Muscle of leg (tissue), 11 donors: ENCODE data around the gene MGST1. TPM values are rescaled to one million over a fixed set of nuclear protein-coding genes. Genes with fewer than 3 reads are reported as not detected.
A peak's percentile ranks its signal among the peaks of the same experiment; 100 is the strongest.

Experiments used
- DNase-seq: peaks from one replicate; pipeline ENCODE4 v3.0.0; 2013
- H3K27ac ChIP-seq: one replicate; pipeline ENCODE4 v1.5.1; 2013; ENCODE audit warnings: mild to moderate bottlenecking, low read length, control low read depth
- H3K27me3 ChIP-seq: one replicate; pipeline ENCODE4 v1.6.1; 2013; ENCODE audit warnings: low read length; ENCODE audit not compliant: control insufficient read depth, insufficient read depth
- H3K36me3 ChIP-seq: one replicate; pipeline ENCODE4 v1.6.1; 2013; ENCODE audit warnings: low read length; ENCODE audit not compliant: control insufficient read depth, insufficient read depth
- H3K4me1 ChIP-seq: one replicate; pipeline ENCODE4 v1.6.1; 2013; ENCODE audit warnings: low read length; ENCODE audit not compliant: control insufficient read depth, insufficient read depth
- H3K4me3 ChIP-seq: one replicate; pipeline ENCODE4 v1.5.1; 2013; ENCODE audit warnings: low read length, control low read depth
- H3K9me3 ChIP-seq: replicated peaks from 2 replicates; pipeline ENCODE4 v1.6.1; 2013; ENCODE audit warnings: low read depth, low read length; ENCODE audit not compliant: control insufficient read depth
- WGBS: methylation state at CpG from one replicate; pipeline ENCODE4 v1.1.5; 2013; ENCODE audit warnings: missing lambda C conversion rate; ENCODE audit not compliant: insufficient coverage; 5-methylcytosine and 5-hydroxymethylcytosine counted together
- polyA plus RNA-seq, 8 donors: library from polyadenylated mRNA; unstranded; fragments of 120-200 nt; gene quantifications; one replicate each; pipeline versions ENCODE4 v1.2.1 to v1.2.3, GENCODE V29; 2013; ENCODE audit warnings: inconsistent platforms in 1 of 8, low replicate concordance in 1 of 8; ENCODE audit not compliant: insufficient read length in 8 of 8, insufficient read depth in 1 of 8
- total RNA-seq: library from RNA; stranded (reverse); fragments of 120-200 nt; gene quantifications from one replicate; pipeline ENCODE4 v1.2.4, GENCODE V29; 2013

MGST1 gene
- total and polyA plus RNA-seq, 9 donors = 4.1 to 19.9 (median 13.7) TPM

DNA sequence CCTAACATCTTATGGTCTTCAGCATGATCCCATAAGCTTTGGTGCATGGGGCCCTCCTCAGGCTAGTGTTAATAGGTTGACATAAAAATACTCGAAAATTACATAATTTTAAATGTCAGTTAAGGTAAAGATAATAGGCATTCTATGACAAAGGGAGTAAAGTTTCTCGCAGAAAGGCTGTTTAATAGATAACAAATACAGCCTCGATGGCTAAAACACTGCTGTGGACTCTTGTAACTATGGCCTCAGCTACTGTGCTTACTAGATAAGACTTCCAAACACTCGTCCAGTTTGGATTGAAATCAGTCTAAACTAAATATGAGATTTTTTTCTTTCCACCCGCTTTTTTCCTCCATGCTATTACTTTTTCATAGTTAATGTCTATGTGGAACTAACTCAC, 23.2 kb upstream of the MGST1 start:
- WGBS = 80% methylated on average over 1 of the region's 5 CpGs
- peak; percentile 30 for DNase-seq
- Histone ChIP-seq H3K9me3 (no peaks in the 10 kb centered on the region), H3K4me3 (no peak overlapping the region), H3K4me1 (no peaks in the 10 kb centered on the region), H3K36me3 (no peaks in the 10 kb centered on the region), H3K27ac (no peak overlapping the region), H3K27me3 (no peaks in the 10 kb centered on the region)

DNA sequence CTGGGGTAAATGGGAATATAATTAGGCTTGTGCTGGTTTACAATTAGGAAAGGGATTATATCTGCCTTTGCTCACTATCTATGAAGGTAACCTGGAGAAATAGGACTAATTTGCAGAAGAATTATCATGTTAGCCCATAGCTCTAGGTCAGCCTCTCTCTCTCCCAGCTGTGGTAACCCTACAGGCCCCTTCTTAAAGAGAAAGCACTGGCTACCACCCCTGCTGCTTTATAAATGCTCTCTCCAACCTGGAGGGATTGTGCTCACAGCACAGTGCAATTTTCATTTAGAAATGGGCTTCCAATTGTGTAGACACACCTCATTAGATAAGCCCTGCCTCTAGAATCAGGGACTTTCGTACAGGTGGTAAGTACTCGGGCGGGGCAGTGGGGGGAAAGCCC, 22.7 kb upstream of the MGST1 start:
- H3K4me1 ChIP-seq = no peaks in the 10 kb centered on the region
- H3K4me3 ChIP-seq = no peak overlapping the region
- WGBS = no CpG with 5 or more reads among the region's 3 CpGs
- no peak overlapping the region for H3K27ac ChIP-seq
- H3K36me3 ChIP-seq = no peaks in the 10 kb centered on the region
- no peaks in the 10 kb centered on the region for H3K9me3 ChIP-seq
- H3K27me3 ChIP-seq = no peaks in the 10 kb centered on the region
- DNase-seq = no peak

DNA sequence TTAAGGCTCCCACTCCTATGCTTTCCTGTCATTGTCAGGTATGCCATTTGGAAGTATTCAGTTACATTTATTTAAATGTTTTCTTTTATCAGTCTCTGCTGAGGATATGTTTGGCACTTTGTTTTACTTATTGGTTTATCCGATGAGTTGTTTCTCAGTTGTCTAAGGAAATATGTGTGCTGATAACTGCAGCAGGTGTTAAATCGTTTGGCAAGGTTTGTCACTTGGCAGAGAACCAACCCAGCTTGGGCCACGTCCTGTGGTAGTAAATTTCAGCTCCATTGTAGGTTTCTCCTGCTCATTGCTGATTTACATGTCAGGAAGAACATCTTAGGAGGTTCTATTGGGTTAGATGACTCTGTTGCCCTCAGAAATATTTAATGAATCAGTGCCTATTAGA, 22.0 kb upstream of the MGST1 start:
- WGBS = 15% methylated on average over 2 of the region's 3 CpGs
- Histone ChIP-seq H3K36me3 (no peaks in the 10 kb centered on the region), H3K4me3 (no peak overlapping the region), H3K4me1 (no peaks in the 10 kb centered on the region), H3K27me3 (no peaks in the 10 kb centered on the region), H3K27ac (no peak overlapping the region), H3K9me3 (no peaks in the 10 kb centered on the region)
- peak; percentile 7 for DNase-seq

DNA sequence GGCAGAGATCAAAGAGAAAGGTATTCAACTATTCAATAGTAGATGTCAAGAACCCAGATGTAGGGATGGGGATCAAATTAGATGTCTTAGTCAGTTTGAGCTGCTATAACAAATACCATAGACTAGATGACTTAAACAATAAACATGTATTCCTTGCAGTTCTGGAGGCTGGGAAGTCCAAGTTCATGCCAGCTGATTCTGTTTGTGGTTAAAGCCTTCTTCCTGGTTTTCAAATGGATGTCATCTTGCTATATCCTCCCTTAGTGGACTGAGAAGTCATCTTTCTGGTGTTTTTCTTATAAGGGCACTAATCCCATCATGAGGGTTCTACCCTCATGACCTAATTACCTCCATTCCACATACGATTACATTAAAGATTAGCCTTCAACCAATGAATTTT, 19.5 kb upstream of the MGST1 start:
- Histone ChIP-seq H3K27me3 (no peaks in the 10 kb centered on the region), H3K4me1 (no peaks in the 10 kb centered on the region), H3K36me3 (no peaks in the 10 kb centered on the region), H3K27ac (no peak overlapping the region), H3K9me3 (no peaks in the 10 kb centered on the region), H3K4me3 (no peak overlapping the region)
- WGBS = 80% methylated on average over 1 of the region's 1 CpG
- no peak for DNase-seq

DNA sequence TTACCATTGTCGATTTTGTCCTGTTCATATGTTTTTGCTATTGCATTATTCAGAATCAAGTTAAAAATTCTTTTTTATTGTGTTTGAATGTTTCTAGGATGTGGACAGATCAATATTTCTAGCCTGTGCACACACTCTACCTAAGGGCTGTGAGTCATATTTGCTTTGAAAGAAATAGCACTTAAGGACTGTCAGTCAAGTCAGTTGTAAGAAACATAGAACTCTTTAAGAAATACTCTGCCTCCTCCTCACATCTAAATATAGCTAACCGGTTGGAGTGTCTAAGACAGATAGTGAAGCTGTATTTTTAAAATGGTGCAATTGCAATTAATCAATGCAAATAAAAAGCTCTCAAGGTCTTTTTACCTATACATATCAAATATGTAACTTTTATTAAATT, 17.9 kb upstream of the MGST1 start:
- H3K27me3 ChIP-seq = no peaks in the 10 kb centered on the region
- no peaks in the 10 kb centered on the region for H3K9me3 ChIP-seq
- DNase-seq = no peak
- H3K4me1 ChIP-seq = no peaks in the 10 kb centered on the region
- no peak overlapping the region for H3K27ac ChIP-seq
- no CpG with 5 or more reads among the region's 2 CpGs for WGBS
- H3K4me3 ChIP-seq = no peak overlapping the region
- no peaks in the 10 kb centered on the region for H3K36me3 ChIP-seq

DNA sequence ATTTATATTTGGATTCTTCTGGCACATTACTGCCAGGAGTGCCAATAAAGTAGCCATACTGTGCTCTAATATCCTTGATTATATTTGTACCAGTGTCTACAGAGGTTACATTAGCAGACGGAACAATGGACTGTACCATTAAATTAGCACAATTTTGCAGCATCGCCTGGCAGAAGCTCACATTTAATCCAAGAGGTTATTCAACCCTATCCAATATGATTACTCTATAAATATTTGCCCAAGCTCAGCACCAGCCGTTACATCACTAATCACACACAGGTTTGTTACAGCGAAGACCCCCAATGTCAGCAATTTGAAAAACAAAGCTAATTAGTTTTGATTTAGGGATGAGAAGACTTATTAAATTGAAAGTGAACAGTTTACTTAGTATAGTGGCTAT, 16.9 kb upstream of the MGST1 start:
- WGBS = 100% methylated on average over 2 of the region's 4 CpGs
- Histone ChIP-seq H3K4me3 (no peak overlapping the region), H3K27ac (no peak overlapping the region), H3K9me3 (no peaks in the 10 kb centered on the region), H3K36me3 (no peaks in the 10 kb centered on the region), H3K27me3 (no peaks in the 10 kb centered on the region), H3K4me1 (no peaks in the 10 kb centered on the region)
- no peak for DNase-seq

DNA sequence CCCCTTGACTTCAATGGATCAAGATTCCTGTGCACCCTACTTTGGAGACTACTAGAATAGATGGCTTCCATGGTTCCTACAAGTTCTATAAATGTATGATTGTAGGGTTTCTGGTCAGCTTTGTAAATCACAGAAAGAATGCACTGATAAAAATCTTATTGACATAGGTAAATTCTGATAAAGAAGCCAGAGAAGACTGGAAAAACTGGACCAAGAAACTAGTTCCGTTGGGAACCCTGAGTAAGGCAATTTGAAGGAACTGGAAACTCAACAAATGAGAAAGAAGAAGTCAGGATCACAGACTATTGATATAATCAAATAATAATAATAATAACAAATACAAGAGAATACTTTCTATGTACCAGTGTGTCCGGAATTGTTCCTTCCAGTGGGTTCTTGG, 15.4 kb upstream of the MGST1 start:
- DNase-seq = no peak
- Histone ChIP-seq H3K9me3 (no peaks in the 10 kb centered on the region), H3K4me1 (no peaks in the 10 kb centered on the region), H3K4me3 (no peak overlapping the region), H3K27me3 (no peaks in the 10 kb centered on the region), H3K27ac (no peak overlapping the region), H3K36me3 (no peaks in the 10 kb centered on the region)
- 100% methylated on average over 1 of the region's 2 CpGs for WGBS

DNA sequence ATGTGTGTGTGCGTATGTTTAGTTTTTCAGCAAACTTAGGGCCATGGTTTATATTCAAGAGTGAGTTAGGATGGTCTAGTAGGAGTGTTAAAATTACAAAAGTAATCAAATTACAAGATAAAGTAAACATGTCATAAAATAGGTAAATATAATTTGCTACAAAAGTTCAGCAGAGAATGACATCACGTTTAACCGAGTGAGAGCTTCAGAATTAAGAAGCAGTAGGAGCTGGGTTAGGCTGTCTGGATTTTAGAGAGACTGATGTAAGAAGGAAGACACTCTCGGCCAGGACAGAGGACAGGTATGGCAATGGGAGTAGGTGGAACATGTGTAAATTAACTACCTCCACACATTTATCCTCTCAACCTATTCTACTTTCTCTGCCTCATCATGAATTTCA, 11.6 kb upstream of the MGST1 start:
- no peaks in the 10 kb centered on the region for H3K27me3 ChIP-seq
- no peaks in the 10 kb centered on the region for H3K4me1 ChIP-seq
- H3K9me3 ChIP-seq = no peaks in the 10 kb centered on the region
- no peaks in the 10 kb centered on the region for H3K36me3 ChIP-seq
- WGBS = no CpG with 5 or more reads among the region's 4 CpGs
- H3K27ac ChIP-seq = no peak overlapping the region
- H3K4me3 ChIP-seq = no peak overlapping the region
- no peak for DNase-seq

DNA sequence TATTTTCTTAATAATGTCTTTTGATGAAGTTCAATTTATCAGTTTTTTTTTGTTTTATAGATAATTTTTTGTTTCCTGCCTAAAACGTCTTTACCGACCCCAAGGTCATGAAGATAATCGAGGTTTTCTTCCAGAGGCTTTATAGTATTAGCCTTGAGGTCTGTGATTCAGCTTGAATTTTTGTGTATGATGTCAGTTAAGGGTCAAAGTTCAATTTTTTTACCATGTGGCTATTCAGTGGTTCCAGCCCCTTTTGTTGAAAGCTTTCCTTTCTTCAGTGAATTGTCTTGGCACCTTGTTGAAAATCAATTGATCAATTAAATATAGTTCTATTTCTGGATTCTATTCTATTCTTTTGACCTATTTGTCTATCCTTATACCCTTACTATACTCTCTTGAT, 3.2 kb upstream of the MGST1 start:
- no peak overlapping the region for H3K4me3 ChIP-seq
- peaks cover 11% of the 10 kb centered on the region for H3K4me1 ChIP-seq
- no peaks in the 10 kb centered on the region for H3K9me3 ChIP-seq
- no peaks in the 10 kb centered on the region for H3K27me3 ChIP-seq
- no peak for DNase-seq
- no CpG with 5 or more reads among the region's 3 CpGs for WGBS
- no peaks in the 10 kb centered on the region for H3K36me3 ChIP-seq
- H3K27ac ChIP-seq = no peak overlapping the region

DNA sequence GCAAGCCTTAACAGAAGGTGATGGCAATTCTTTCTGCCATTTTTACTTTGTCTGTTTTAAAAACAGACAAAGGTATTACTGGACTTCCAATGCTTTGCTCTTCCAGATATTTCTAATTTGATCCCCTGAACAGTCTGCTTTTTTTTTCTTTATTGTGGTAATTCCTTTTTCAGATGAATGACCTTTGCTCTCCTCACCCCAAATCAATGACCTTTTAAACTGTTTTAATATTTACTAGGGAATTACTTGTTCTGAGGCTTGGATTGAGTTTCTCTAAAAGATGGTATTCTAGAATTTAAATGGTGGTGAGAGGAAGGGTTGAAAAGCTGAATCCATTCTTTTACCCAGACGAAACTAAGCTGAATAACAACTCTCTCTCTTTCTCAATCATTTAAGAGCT, 2.3 kb upstream of the MGST1 start:
- no peak for DNase-seq
- Histone ChIP-seq H3K27me3 (no peaks in the 10 kb centered on the region), H3K9me3 (no peaks in the 10 kb centered on the region), H3K4me1 (peaks cover 11% of the 10 kb centered on the region), H3K27ac (no peak overlapping the region), H3K36me3 (no peaks in the 10 kb centered on the region), H3K4me3 (no peak overlapping the region)
- WGBS = no CpG with 5 or more reads among the region's 1 CpG

DNA sequence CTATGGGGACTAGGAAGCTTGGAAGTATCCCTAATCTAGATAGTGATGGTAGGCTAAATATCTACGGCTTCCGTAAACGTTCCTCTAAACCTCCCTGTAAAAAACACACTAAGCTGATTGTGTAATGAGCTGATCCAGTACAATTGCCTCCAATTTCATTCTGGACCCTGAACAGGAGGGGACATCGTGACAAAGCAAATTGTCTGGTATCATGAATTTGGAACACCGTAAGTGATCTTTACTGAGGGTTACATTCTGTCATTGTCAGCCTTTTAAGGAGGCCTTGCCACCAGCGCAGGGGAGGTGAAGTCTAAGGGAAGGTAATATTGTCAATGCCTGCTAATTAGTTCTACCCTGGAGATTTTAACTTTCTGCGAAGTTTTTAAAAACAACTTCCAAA, 487 bp upstream of the MGST1 start:
- Histone ChIP-seq H3K36me3 (no peaks in the 10 kb centered on the region), H3K27ac (no peak overlapping the region)

More for the DNA sequence above, 487 bp upstream of the MGST1 start:
- Histone ChIP-seq H3K9me3 (no peaks in the 10 kb centered on the region), H3K4me3 (peak overlapping the region; percentile 53), H3K4me1 (peaks cover 11% of the 10 kb centered on the region), H3K27me3 (no peaks in the 10 kb centered on the region)
- WGBS = 83% methylated on average over 2 of the region's 7 CpGs
- no peak for DNase-seq
